Mammary microvascular endothelial cell (primary cell): ENCODE data around the gene TBCB. TPM values are rescaled to one million over a fixed set of nuclear protein-coding genes. Genes with fewer than 3 reads are reported as not detected.

Source experiments
- total RNA-seq: library from RNA; depleted of rRNA; stranded (reverse); fragments of >200 nt; gene quantifications from 2 replicates; pipeline ENCODE4 v1.2.3, GENCODE V29; 2015

Gene TBCB, protein sequence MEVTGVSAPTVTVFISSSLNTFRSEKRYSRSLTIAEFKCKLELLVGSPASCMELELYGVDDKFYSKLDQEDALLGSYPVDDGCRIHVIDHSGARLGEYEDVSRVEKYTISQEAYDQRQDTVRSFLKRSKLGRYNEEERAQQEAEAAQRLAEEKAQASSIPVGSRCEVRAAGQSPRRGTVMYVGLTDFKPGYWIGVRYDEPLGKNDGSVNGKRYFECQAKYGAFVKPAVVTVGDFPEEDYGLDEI
- total RNA-seq, result 272 and 320 TPM in 2 replicates

DNA sequence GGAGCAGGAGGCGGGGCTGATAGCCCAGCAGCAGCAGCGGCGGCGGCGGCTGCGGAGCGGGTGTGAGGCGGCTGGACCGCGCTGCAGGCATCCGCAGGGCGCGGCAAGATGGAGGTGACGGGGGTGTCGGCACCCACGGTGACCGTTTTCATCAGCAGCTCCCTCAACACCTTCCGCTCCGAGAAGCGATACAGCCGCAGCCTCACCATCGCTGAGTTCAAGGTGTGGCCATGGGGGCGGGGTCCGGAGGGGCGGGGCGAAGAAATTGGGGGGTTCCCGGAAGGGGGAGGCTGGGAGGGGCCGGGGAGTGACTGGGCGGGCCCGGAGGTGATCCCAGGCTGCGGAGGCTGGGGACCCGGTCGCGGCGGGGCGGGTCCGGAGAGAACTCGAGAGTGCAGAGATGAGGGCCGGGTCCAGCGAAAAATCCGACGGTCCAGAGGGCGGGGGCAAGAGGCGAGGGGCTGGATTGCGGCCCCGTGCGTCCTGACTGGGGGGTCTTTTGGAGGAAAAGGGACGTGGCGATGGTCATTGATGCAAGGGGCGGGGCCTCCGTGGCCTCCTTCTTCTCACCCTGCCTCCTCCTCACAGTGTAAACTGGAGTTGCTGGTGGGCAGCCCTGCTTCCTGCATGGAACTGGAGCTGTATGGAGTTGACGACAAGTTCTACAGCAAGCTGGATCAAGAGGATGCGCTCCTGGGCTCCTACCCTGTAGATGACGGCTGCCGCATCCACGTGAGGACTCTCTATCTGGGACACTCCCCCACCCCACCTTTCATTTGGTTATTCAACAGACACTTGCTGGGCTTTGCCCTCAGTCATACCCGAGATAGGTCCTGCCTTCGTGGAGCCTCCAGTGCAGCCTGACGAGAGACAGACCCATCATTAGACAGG is at the start of gene TBCB:
Gene TBCB, plus strand, starts transcription at position 16 of the 891 bp plus-strand sequence. Its CDS starts 93 bp downstream, at position 109.

DNA sequence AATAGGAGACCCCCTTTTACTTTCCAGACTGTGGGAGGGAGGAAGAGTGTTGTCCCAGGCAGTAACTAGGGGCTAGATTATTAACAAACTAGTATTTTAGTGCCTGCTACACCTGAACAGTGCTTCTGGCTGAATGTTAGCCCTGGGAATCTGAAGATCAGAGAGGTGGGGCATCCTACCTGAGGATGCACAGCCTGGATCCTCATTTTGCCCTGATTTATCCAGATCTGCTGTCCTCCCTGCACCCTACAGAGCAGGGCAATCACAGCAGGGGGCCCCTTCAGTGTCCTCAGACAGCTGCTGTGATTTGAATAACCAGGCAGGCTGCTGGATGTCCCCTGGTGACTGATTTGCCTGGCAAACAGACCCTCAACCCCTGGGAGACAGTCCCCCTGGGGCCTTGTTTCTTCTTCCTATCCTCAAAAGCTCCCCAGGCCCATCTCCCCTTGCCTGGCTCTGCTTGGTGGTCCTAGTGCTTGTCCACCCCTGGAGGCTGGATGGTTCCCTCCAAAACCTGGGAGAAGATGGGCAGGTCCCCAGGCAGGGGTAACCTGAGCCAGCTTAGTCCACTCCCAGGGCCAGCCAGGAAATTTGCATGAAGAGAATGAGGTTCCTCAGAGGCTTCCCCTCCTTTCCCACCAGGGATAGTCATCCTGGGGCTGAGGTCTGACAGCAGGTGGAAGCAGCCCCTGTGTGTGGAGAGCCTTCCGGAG is 4.6 kb upstream of the TBCB start, which contains the start of gene OVOL3:
Gene OVOL3, plus strand, starts transcription at position 657 of the 713 bp plus-strand sequence. CDS start 60 bp downstream, outside the sequence.

DNA sequence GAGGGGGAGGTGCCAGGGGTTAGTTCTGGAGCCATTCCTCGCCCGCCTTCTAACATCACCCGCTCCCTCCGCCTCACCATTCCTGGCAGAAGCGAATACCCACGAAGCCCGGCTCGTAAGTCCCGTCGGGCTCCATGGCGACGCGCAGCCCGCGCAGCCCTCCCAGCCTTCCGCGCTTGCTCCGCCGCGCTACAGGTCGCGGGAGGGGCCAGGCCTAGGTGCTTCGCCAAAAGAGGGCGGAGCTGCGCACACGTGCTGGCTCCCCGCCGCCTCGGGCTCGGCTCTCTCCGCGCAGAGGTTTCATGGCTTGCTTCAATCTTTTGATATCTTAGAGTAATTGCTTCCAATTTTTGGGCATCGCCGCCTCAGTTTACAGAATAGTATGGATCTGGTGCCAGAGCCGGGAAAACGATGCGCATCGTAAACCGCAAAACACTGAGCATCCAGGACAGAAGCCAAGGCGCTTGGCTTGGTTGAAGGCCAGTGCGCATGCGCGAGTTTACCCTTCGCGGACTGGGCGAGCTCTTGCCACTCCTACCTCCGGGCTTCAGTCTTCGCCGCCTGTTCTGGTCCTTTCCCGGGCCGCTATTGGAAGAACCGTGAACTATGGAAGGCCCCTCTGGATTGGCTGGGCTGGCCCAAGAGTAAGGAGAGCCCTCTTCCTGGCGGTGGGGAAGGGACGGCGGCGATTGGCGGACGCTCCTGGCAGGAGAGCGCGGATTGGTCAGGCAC is 381 bp upstream of the TBCB start, which contains the start of gene POLR2I:
Gene POLR2I, minus strand, starts transcription at position 155 of the 732 bp plus-strand sequence. Its CDS starts 19 bp downstream, at position 136.

DNA sequence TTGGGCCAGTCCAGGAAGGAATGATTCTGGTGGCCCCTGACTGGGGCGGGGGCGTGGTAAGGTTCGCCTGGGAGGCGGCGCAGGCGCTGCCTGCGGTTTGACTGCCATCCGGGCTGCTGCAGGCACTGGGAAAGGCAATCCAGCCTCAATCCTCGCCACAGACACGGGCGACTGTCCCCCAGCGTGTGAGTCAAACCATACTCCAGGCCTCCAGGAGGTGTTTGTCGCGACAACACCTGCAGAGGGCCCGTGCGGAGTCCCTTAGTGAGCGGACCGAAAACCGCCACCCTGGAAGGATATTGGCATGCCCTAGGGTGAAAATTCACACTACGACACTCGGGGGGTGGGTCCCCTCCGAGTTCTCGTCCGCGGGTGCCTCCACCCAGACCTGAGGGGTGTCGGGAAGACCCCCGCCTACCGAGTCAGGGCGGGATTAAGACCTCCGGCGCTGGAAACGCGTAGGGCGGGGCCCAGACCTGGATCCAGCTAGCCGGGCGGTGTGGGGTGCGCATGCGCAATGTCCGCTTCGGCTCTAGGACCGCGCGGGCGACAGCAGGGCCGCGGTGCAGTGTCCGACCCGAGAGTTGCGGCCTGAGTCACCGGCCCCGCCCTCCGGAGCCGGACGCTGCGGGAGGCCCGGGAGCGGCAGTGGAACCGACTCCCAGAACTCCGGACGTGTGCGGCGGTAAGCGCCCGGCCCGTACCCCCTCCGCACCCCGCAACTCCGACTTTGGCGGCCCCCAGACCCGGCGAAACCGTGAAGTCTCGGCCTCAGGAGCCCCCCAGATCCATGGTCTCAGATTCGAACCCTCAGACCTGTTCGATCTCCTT is 24.4 kb downstream of the TBCB start, which contains the start of gene CAPNS1:
Gene CAPNS1, plus strand, starts transcription at position 594 of the 831 bp plus-strand sequence. CDS start 946 bp downstream, outside the sequence.

DNA sequence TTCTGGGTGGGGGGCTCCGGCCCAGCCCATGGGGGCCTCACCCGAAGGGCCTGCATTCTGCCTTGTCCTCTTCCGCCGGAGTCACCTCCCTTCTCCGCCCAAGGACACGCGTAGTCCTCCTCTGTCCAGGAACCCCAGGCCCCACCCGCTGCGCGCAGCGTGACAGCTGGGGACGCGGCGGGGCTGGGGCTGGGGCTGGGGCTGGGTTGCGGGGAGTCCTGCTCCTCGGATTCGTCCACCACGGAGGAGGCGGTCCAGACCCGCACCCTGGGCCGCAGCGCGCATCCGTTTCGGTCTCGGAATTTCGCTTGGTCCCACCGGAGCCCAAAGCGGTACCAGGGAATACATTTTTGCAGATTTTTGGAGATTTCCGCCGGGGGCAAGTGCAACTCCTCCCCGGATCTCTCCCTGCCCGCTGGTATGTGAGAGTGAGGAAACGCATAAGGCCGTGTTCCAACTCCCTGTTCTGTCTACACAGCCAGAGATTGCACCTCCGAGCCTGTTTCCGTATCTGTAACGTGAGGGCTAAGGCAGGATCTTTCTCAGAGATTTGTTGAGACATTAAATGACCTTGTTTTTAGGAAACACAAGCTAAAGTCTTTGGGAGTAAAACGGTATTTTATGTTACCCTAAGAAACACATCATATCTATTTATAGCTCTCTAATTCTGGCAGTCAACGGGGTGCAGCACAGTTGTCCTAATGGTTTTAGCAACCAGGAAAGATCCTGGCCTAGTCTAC is 37.3 kb downstream of the TBCB start, which contains the start of gene COX7A1:
Gene COX7A1, minus strand, starts transcription at position 96 of the 740 bp plus-strand sequence. Its CDS starts 40 bp downstream, at position 56.

Other genes starting within 250 kb of the TBCB start
- gene APLP1, start 246.9 kb upstream of the TBCB start, total RNA-seq, result 3.9 and 7.4 TPM in 2 replicates
- 2.2 and 2.7 TPM in 2 replicates for gene NFKBID, start 214.9 kb upstream of the TBCB start, total RNA-seq
- gene HCST, start 212.9 kb upstream of the TBCB start, total RNA-seq, result not detected in 2 replicates
- gene TYROBP, start 207.2 kb upstream of the TBCB start, total RNA-seq, result not detected in 2 replicates
- gene LRFN3, start 179.1 kb upstream of the TBCB start, total RNA-seq, result 4.5 and 5.2 TPM in 2 replicates
- gene SDHAF1, start 120.3 kb upstream of the TBCB start, total RNA-seq, result 17.8 and 19.1 TPM in 2 replicates
- not detected in 2 replicates for gene SYNE4, start 106.7 kb upstream of the TBCB start, total RNA-seq
- gene ALKBH6, start 101.3 kb upstream of the TBCB start, total RNA-seq, result 21.0 and 23.0 TPM in 2 replicates
- 1.9 and 2.1 TPM in 2 replicates for gene CLIP3, start 82.6 kb upstream of the TBCB start, total RNA-seq
- 5.8 and 6.0 TPM in 2 replicates for gene THAP8, start 61.2 kb upstream of the TBCB start, total RNA-seq
- 9.1 and 10.9 TPM in 2 replicates for gene WDR62, start 60.6 kb upstream of the TBCB start, total RNA-seq
- gene OVOL3, start 4.3 kb upstream of the TBCB start, total RNA-seq, result not detected in 2 replicates
- 46.2 and 58.1 TPM in 2 replicates for gene POLR2I, start 593 bp upstream of the TBCB start, total RNA-seq
- gene CAPNS1, start 24.6 kb downstream of the TBCB start, total RNA-seq, result 265 and 334 TPM in 2 replicates
- 20.4 and 29.4 TPM in 2 replicates for gene COX7A1, start 37.0 kb downstream of the TBCB start, total RNA-seq
- 1.2 and 1.9 TPM in 2 replicates for gene ZNF565, start 99.2 kb downstream of the TBCB start, total RNA-seq
- 67.8 and 79.5 TPM in 2 replicates for gene ZNF146, start 99.6 kb downstream of the TBCB start, total RNA-seq